OCI-LY1 (cell line): ENCODE data around the gene CACNA1B.

Source experiments
- H2AFZ ChIP-seq: fragments of 200-600 bp; sonication (generic), shearing (Covaris generic); 2 replicates; pipeline ENCODE4 v1.6.0; 2014; ENCODE audit warnings: antibody characterized with exemption, mild to moderate bottlenecking, low read length
- H3F3A ChIP-seq: fragments of 200-600 bp; sonication (generic), shearing (Covaris generic); 2 replicates; pipeline ENCODE4 v1.6.0; 2014; ENCODE audit warnings: mild to moderate bottlenecking, antibody characterized with exemption, low read length, moderate library complexity; ENCODE audit not compliant: insufficient read depth
- H3K27ac ChIP-seq: fragments of 200-600 bp; sonication (generic); 2 replicates; pipeline ENCODE4 v1.5.1; 2014; ENCODE audit warnings: low read length, mixed run types, mild to moderate bottlenecking, low read depth; ENCODE audit not compliant: poor library complexity, severe bottlenecking
- H3K27me3 ChIP-seq: fragments of 200-600 bp; sonication (generic); 2 replicates; pipeline ENCODE4 v1.6.0; 2014; ENCODE audit warnings: antibody characterized with exemption, mild to moderate bottlenecking, low read length, moderate library complexity; ENCODE audit not compliant: insufficient read depth
- H3K36me3 ChIP-seq: fragments of 200-600 bp; sonication (generic); 2 replicates; pipeline ENCODE4 v1.6.1; 2014; ENCODE audit warnings: mild to moderate bottlenecking, antibody characterized with exemption, low read length, moderate library complexity, mixed read lengths; ENCODE audit not compliant: insufficient read depth
- H3K4me1 ChIP-seq: fragments of 200-600 bp; sonication (generic); 2 replicates; pipeline ENCODE4 v1.5.1; 2014; ENCODE audit warnings: mild to moderate bottlenecking, low read length, moderate library complexity; ENCODE audit not compliant: insufficient read depth, severe bottlenecking
- H3K4me2 ChIP-seq: fragments of 200-600 bp; sonication (generic), shearing (Covaris generic); 2 replicates; pipeline ENCODE4 v1.6.1; 2014; ENCODE audit warnings: low read length
- H3K4me3 ChIP-seq: fragments of 200-600 bp; sonication (generic); 2 replicates; pipeline ENCODE4 v1.5.1; 2014; ENCODE audit warnings: low read length, low read depth, mild to moderate bottlenecking, mixed read lengths; ENCODE audit not compliant: poor library complexity, severe bottlenecking
- H3K79me2 ChIP-seq: fragments of 200-600 bp; shearing (Covaris generic); 2 replicates; pipeline ENCODE4 v1.6.1; 2016; ENCODE audit warnings: mixed run types, low read length, mixed read lengths; ENCODE audit not compliant: insufficient read depth
- H3K9ac ChIP-seq: fragments of 200-600 bp; sonication (generic), shearing (Covaris generic); 2 replicates; pipeline ENCODE4 v1.6.1; 2014; ENCODE audit warnings: mild to moderate bottlenecking, low read length, mixed read lengths
- H3K9me2 ChIP-seq: fragments of 200-600 bp; sonication (generic), shearing (Covaris generic); 2 replicates; pipeline ENCODE4 v1.6.1; 2014; ENCODE audit warnings: low read depth, mild to moderate bottlenecking, low read length, mixed read lengths
- H3K9me3 ChIP-seq: fragments of 200-600 bp; shearing (Covaris generic); 2 replicates; pipeline ENCODE4 v1.6.1; 2014; ENCODE audit warnings: low read length, mixed read lengths
- H4K20me1 ChIP-seq: fragments of 200-600 bp; sonication (generic), shearing (Covaris generic); 2 replicates; pipeline ENCODE4 v1.6.0; 2016; ENCODE audit warnings: mild to moderate bottlenecking, low read length; ENCODE audit not compliant: insufficient read depth
- EZH2 ChIP-seq: fragments of 200-600 bp; sonication (generic), shearing (Covaris generic); IDR thresholded peaks from 2 replicates; pipeline ENCODE4 v1.8.0; 2017; ENCODE audit warnings: borderline replicate concordance, mixed run types, mild to moderate bottlenecking, antibody characterized with exemption, low read length, moderate library complexity, mixed read lengths
- TF ChIP-seq, protein P1 (sequence below): fragments of 200-600 bp; sonication (generic), shearing (Covaris generic); IDR thresholded peaks from 2 replicates; pipeline ENCODE4 v1.5.1; 2017; ENCODE audit warnings: mild to moderate bottlenecking, antibody characterized with exemption, low read length, moderate library complexity, mixed read lengths

The CACNA1B gene

DNA sequence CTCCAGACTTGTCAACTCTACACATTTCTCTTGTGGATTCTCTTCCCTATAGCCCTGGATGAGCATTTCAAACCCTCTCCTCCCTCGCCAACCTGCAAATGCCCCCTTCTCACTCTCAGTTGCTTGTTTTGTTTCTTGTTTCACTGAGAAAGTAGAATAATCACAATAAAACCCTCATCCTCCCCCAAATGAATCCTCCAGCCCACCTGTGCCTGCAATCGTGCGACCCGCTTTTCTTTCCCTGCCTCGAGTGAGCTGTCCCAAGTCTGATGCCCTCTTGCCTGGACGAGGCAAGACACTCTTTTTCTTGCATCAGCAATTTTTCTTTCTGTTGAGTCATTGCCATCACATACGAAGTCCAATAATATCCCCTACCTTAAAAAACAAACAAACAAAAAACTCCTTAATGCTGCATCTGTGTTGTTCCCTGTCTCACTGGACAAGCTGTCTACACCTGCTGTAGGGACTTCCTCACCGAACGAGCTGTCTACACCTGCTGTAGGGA is 3.7 kb upstream of the CACNA1B start:
- Histone ChIP-seq H3K4me1 (no peaks in the 10 kb centered on the region), H3K36me3 (no peaks in the 10 kb centered on the region), H2AFZ (no peak overlapping the region), H3K4me3 (no peak overlapping the region), H3K4me2 (no peak overlapping the region), H3K9ac (no peak overlapping the region), H3K9me3 (no peaks in the 10 kb centered on the region), H3K79me2 (no peaks in the 10 kb centered on the region), H3K27me3 (no peaks in the 10 kb centered on the region), H3F3A (no peaks in the 10 kb centered on the region), H4K20me1 (no peaks in the 10 kb centered on the region), H3K9me2 (no peaks in the 10 kb centered on the region), H3K27ac (no peak overlapping the region)
- TF ChIP-seq, protein P1, sequence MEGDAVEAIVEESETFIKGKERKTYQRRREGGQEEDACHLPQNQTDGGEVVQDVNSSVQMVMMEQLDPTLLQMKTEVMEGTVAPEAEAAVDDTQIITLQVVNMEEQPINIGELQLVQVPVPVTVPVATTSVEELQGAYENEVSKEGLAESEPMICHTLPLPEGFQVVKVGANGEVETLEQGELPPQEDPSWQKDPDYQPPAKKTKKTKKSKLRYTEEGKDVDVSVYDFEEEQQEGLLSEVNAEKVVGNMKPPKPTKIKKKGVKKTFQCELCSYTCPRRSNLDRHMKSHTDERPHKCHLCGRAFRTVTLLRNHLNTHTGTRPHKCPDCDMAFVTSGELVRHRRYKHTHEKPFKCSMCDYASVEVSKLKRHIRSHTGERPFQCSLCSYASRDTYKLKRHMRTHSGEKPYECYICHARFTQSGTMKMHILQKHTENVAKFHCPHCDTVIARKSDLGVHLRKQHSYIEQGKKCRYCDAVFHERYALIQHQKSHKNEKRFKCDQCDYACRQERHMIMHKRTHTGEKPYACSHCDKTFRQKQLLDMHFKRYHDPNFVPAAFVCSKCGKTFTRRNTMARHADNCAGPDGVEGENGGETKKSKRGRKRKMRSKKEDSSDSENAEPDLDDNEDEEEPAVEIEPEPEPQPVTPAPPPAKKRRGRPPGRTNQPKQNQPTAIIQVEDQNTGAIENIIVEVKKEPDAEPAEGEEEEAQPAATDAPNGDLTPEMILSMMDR, result no peak
- no peak for TF ChIP-seq EZH2

DNA sequence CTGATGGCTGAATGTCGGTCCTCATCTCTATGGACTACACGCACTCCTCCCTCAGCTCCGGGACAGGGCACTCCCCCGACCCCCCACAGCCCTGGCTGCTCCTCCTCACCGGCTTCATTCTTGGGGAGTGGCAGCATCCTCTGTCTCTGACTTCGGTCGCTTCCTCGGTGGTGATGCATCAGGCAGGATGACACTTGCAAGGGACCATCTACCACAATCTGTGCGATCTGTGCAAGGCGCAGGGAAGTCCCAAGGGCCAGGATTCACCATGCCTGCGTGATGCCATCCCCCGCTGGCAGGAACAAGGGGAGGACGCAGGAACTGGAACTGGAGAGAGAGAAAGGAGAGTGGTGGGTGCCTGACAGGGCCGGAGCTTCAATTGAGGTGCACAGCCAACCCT is 2.2 kb upstream of the CACNA1B start:
- H3K9me2 ChIP-seq, result no peaks in the 10 kb centered on the region
- no peak for TF ChIP-seq EZH2
- TF ChIP-seq, protein P1, result no peak
- H3K27ac ChIP-seq, result no peak overlapping the region
- no peaks in the 10 kb centered on the region for H3F3A ChIP-seq
- H3K79me2 ChIP-seq, result no peaks in the 10 kb centered on the region
- no peak overlapping the region for H3K4me3 ChIP-seq
- H3K36me3 ChIP-seq, result no peaks in the 10 kb centered on the region
- no peaks in the 10 kb centered on the region for H3K4me1 ChIP-seq
- H3K4me2 ChIP-seq, result no peak overlapping the region
- no peaks in the 10 kb centered on the region for H4K20me1 ChIP-seq
- H3K9me3 ChIP-seq, result no peaks in the 10 kb centered on the region
- H3K9ac ChIP-seq, result no peak overlapping the region
- H3K27me3 ChIP-seq, result no peaks in the 10 kb centered on the region
- no peak overlapping the region for H2AFZ ChIP-seq

DNA sequence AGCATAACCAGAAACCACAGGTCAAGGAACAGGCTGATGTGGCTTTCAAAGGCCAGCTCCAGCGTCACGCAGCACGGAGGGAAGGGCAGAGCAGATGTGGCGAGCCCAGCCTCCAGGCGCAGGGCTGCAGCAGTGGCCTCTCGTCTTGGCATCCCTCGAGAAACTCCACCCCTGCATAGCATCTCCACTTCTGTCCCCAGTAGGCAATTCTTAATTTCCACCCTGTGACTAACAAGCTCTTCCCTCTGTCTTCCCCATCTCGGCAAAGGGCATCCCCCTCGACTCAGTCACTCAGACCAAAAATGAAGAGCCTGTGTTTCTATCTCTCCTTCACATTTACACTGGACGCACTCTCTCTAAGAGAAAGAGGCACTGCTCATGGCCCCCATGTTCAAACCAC is 1.7 kb upstream of the CACNA1B start:
- H3K27ac ChIP-seq, result no peak overlapping the region
- no peaks in the 10 kb centered on the region for H3F3A ChIP-seq
- H4K20me1 ChIP-seq, result no peaks in the 10 kb centered on the region
- H3K4me1 ChIP-seq, result no peaks in the 10 kb centered on the region
- H3K79me2 ChIP-seq, result no peaks in the 10 kb centered on the region
- no peak overlapping the region for H3K9ac ChIP-seq
- no peak overlapping the region for H2AFZ ChIP-seq
- no peaks in the 10 kb centered on the region for H3K9me2 ChIP-seq
- no peak overlapping the region for H3K4me2 ChIP-seq
- no peak for TF ChIP-seq EZH2
- TF ChIP-seq, protein P1, result no peak
- no peak overlapping the region for H3K4me3 ChIP-seq
- H3K27me3 ChIP-seq, result no peaks in the 10 kb centered on the region
- no peaks in the 10 kb centered on the region for H3K36me3 ChIP-seq
- H3K9me3 ChIP-seq, result no peaks in the 10 kb centered on the region
